K562 (cell line): ENCODE results near the gene PCCA. TPM values are rescaled to one million over a fixed set of nuclear protein-coding genes. Genes with fewer than 3 reads are reported as not detected.

ENCODE experiments used
- ATF4 ChIP-seq: fragments of 450-650 bp; formaldehyde crosslinking; IDR thresholded peaks from 2 replicates; pipeline ENCODE4 v1.4.0; 2022; ENCODE audit warnings: mild to moderate bottlenecking, moderate library complexity
- E2F6 ChIP-seq, 2 experiments: IDR thresholded peaks; 2 replicates each; pipeline ENCODE4 v1.6.1; 2011; ENCODE audit warnings: borderline replicate concordance in 1 of 2, control low read depth in 1 of 2, low read depth in 1 of 2, low read length in 1 of 2, mild to moderate bottlenecking in 1 of 2, mixed read lengths in 1 of 2, moderate library complexity in 1 of 2; ENCODE audit not compliant: insufficient read depth in 1 of 2, insufficient read length in 1 of 2, poor library complexity in 1 of 2, severe bottlenecking in 1 of 2; ENCODE audit errors: extremely low read depth in 1 of 2
- MLX ChIP-seq, 2 experiments: fragments of 450-650 bp in 1 of 2; sonication (generic) in 1 of 2; formaldehyde crosslinking; conservative IDR thresholded peaks; 2 replicates each; pipeline versions ENCODE4 v1.4.0 to v1.8.1; 2020 to 2022; ENCODE audit warnings: mild to moderate bottlenecking in 1 of 2, missing genetic modification reagents in 1 of 2
- NCOA6 ChIP-seq: fragments of 450-650 bp; IDR thresholded peaks from 2 replicates; pipeline ENCODE4 v1.6.1; 2017; ENCODE audit warnings: mild to moderate bottlenecking
- NRF1 ChIP-seq, 2 experiments: fragments of 450-650 bp; IDR thresholded peaks in 1 of 2; conservative IDR thresholded peaks in 1 of 2; 2 replicates each; pipeline ENCODE4 v1.6.1; 2014; ENCODE audit warnings: mild to moderate bottlenecking in 2 of 2
- TCF7L2 ChIP-seq: fragments of 150-350 bp; IDR thresholded peaks from 2 replicates; pipeline ENCODE4 v1.6.1; 2016; ENCODE audit warnings: low read depth, mild to moderate bottlenecking, low read length, moderate library complexity
- ZNF174 ChIP-seq: fragments of 250-450 bp; sonication (Bioruptor Pico); IDR thresholded peaks from 2 replicates; pipeline ENCODE4 v1.4.0; 2020; ENCODE audit warnings: mild to moderate bottlenecking
- ZNF280A ChIP-seq: fragments of 450-650 bp; IDR thresholded peaks from 2 replicates; pipeline ENCODE4 v1.6.1; 2018; ENCODE audit warnings: mild to moderate bottlenecking, low read depth; ENCODE audit not compliant: partially characterized antibody
- polyA plus RNA-seq, 8 experiments: library from polyadenylated mRNA; depleted of rRNA in 4 of 8; stranded (reverse) in 5 of 8; unstranded in 3 of 8; fragments of >200 nt; fragmentation: Nextera tagmentation in 2 of 8; fragmentation: Illumina TruSeq in 1 of 8; extraction: Ambion mirVana in 2 of 8; extraction: Trizol in 1 of 8; gene quantifications; 2 replicates each; pipeline versions ENCODE4 v1.2.1 to v1.2.3, GENCODE V29; 2011 to 2014; ENCODE audit warnings: inconsistent platforms in 1 of 8, missing spikeins in 1 of 8
- total RNA-seq, 7 experiments: library from RNA; depleted of rRNA in 6 of 7; stranded (reverse); fragments of >200 nt in 6 of 7; fragmentation: Illumina TruSeq in 2 of 7; extraction: Trizol in 2 of 7; gene quantifications; 2 replicates each; pipeline versions ENCODE4 v1.2.1 to v1.2.3, GENCODE V29; 2011 to 2021; ENCODE audit warnings: low replicate concordance in 1 of 7

PCCA gene
- total and polyA plus RNA-seq, 9 of the 15 experiments (the other 6 are each of a cell fraction or from before 2014, with no cell fraction given): 5.2 to 14.1 (median 9.7) TPM

- no peak for TF ChIP-seq ZNF280A
- TF ChIP-seq NCOA6: no peak
- TF ChIP-seq ZNF174 (CRISPR knock-in tag): no peak
- no peak for TF ChIP-seq TCF7L2
- TF ChIP-seq E2F6 (IDR thresholded peaks at IDR 0.05; ENCODE audit: borderline replicate concordance in 1 of 2, extremely low read depth in 1 of 2, insufficient read depth in 1 of 2, insufficient read length in 1 of 2, low read depth in 1 of 2, low read length in 1 of 2, poor library complexity in 1 of 2, severe bottlenecking in 1 of 2): no peak
- no peak for TF ChIP-seq NRF1 (conservative IDR thresholded peaks at IDR 0.05 in 1 of 2, IDR thresholded peaks at IDR 0.05 in 1 of 2)
- no peak for TF ChIP-seq ATF4 (CRISPR knock-in tag)
- TF ChIP-seq MLX (CRISPR knock-in tag; conservative IDR thresholded peaks at IDR 0.05): no peak
Observed at GRCh38 chr13:100473501-100474044, 384.7 kb downstream of the PCCA start (continued).
